T-helper 2 cell treated with Interferon-gamma antibody and Interleukin-4, amounts not matched to agents 100 ng/mL and 5 ng/mL, for 36 hours (primary cell): ENCODE data around the gene TEX54. TPM values are rescaled to one million over a fixed set of nuclear protein-coding genes. Genes with fewer than 3 reads are reported as not detected.
"Not testable (repeated sequence)": the region's sequence is repeated elsewhere in the genome, so short reads cannot be mapped to it uniquely, and the experiment has no call there.

Source experiments
- intact Hi-C: fragments of 100-400 bp; cut with micrococcal nuclease; formaldehyde crosslinking; loops from one replicate; pipeline ENCODE4 v1.15.1; 2023
- total RNA-seq: library from RNA; stranded (reverse); gene quantifications from 2 replicates; pipeline ENCODE4 v1.2.3, GENCODE V29; 2022

The TEX54 gene
- total RNA-seq, 1 donor from 2014 or later, result not detected

DNA sequence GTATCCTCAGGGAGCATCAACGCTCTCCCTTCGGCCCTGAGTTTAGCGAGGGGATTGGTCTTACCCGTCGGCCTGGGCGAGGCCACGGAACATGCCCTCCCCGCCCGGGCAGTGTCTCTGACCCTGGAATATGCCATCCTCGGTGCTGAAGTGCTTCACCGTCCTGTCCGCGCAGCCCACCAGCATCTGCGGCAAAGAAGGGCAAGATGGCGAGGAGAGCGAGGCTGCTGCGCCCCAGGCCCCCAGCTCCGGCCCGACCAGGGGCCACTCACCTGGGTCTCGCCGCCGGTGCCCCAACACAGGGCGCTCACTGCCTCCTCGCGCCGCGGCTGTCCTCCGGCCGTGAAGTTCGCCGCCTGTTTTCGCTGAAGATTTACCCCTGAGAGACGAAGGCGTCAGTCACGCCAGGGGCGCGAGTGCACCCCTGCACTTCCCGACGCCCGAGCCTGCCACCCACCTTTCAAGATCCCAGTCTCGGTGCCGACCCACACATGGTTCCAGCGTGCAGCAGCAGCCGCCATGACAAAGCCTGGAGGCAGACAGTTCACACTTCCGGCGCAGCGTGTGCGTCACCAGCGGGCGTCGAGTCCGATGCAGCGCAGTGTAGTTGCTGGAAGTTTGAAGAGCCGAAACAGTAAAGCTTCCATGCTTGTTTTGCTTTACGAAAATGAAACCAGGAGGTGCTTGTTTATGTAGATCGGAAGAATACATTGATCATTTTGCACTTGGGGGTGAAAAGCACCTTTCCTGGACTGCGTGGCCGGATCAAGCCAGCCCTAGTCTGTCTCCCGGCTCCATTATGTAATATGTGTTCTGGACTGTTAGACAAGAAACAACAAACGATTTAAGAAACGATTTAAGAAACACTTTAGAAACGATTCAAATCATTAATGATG, 6.7 kb upstream of the TEX54 start, which contains the start of gene WDR74:
WDR74 (minus strand) TSS at position 541 of the 896 bp plus-strand sequence; CDS start at position 521, 20 bp downstream.
- intact Hi-C loops, result loop anchor here (1.0 kb wide), 3 partner anchors 8 to 41 kb away; partner anchors contain the start of genes NXF1 and SLC3A2

DNA sequence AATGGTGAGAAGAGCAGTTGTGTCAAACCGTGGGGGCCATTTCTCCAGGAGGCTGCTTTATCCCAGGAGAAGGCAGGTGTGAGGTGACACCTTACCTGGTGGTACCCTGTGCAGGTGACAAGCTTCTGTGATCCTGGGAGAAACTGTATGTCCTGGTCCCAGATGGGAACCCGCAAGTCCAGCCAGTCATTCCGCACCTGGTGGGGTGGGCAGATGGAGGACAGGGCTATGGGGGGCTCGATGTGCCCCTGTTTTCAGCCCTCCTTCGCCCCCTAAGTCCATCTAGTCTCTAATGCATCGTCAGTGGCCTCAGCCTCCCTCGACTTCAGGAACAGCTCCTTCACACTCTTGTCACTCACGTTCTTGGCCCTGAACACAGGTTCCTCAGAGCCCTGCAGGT, 2.7 kb upstream of the TEX54 start:
- intact Hi-C loops, result no loop called here

DNA sequence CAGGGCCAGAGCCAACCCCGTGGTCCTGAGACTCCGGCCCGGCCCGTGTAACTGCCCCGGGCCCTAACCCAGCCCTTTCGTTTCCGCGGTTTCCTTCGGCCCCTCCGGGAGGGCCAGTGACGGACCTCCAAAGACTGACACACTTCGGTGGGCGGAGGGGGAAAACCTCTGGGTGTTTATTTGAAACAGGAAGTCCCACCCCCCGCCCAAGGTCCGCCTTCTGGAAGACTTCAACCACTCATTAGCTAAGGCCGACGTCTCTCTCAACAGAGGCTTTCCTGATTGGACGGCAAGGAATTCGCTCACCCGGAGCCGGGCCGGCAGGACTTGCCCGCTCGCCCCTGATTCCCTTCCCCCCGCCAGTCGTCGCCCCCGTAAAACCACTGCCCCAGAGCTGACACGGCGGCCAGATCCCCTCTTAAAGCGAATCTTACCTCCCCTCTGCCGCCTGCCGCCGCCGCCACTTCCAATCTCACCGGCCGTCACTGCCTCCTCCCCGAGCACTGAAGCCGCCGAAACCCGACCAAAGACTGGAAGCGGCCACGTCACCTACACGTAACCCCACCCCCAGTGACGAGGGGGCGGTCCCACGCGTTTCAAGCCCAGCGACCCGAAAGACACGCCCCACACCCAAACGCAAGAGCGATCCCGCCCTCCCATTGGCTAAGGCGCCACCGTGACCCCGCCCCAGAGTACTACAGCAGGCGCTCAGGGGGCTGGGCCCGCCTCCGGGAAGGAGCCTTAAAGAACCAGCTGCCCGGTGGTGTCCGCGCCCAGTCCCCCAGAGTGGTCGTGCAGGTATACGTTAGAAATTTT, 913 bp downstream of the TEX54 start, which contains the start of gene STX5:
STX5 (minus strand) TSS at position 532 of the 816 bp plus-strand sequence. CDS start 808 bp downstream, outside the sequence.
- intact Hi-C loops, result loop anchor here (1.0 to 5.0 kb wide), 6 partner anchors 8 to 124 kb away; partner anchors contain the start of genes BSCL2, GNG3, SLC3A2 and TMEM179B

DNA sequence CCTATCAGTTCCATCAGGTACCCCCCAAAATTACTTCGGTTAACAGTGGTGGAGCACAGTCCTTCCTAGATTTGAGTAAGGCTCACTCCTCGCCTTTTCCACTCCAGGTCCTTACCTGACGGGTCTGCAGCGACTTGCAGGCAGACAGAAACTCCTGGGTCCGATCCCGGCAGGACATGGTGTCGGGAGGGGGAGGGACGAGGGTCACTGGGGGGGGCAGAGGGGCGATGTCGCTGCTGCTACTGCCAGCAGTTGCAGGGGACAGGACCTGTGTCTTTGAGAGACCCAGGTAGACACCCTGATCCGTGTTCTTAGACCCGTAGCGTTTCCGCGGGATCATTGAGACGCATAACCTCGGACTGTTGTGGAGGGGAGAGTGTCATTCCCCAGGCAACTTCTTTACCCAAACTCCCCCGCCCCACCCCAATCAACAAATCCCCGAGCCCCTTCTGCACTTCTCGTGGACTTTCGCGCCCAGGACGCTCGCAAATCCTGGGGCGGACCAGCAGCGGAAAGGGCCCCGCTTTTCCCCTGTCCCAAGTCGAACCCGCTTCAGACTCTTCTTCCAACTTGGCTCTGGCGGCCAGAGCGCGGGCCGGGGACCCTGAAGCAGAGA, 1.6 kb downstream of the TEX54 start:
- intact Hi-C loops, result loop anchor here (1.0 to 5.0 kb wide), 3 partner anchors 8 to 124 kb away; partner anchors contain the start of genes BSCL2, GNG3, SLC3A2 and WDR74

DNA sequence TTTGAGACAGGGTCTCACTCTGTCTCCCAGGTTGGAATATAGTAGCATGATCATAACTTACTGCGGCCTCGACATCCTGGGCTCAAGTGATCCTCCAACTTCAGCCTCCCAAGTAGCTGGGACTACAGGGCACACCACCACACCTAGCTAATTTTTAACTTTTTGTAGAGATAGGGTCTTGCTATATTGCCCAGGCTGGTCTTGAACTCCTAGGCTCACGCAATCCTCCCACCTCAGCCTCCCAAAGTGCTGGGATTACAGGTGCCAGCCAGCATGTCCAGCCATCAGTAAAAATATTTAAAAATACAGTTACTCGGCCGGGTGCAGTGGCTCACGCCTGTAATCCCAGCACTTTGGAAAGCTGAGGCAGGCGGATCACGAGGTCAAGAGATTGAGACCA, 4.5 kb downstream of the TEX54 start:
- intact Hi-C loops, result not testable (repeated sequence)

DNA sequence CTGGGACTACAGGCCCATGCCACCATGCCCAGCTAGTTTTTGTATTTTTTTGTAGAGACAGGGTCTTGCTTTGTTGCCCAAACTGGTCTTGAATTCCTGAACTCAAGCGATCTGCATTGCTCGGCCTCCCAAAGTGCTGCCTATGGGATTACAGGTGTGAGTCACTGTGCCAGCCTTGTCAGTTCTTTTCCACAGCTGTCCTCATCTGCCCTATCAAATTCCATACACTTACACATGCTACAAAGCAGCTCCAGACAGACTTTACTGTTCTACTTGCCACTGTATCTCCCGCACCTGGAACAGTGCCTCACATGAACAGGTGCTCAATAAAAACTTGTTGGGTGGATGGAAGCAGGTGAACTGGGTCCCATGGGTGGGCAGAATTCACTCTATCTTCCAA, 9.0 kb downstream of the TEX54 start:
- intact Hi-C loops, result no loop called here

DNA sequence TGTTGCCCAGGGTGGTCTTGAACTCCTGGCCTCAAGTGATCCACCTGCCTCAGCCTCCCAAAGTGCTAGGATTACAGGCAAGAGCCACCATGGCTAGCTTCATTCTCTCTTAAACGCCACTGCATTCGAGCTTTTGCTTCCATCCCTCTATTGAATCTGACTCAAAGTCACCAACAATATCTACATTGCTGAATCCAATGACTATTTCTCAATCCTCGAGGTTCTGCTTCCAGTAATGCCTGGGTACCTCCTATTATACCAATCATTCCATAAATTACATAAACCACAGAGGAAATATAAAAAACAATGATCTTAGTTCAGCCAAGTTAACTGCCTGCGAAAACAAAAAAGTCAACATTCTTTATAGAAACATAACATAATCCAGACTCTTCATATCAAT, 15.5 kb downstream of the TEX54 start:
- intact Hi-C loops, result no loop called here

DNA sequence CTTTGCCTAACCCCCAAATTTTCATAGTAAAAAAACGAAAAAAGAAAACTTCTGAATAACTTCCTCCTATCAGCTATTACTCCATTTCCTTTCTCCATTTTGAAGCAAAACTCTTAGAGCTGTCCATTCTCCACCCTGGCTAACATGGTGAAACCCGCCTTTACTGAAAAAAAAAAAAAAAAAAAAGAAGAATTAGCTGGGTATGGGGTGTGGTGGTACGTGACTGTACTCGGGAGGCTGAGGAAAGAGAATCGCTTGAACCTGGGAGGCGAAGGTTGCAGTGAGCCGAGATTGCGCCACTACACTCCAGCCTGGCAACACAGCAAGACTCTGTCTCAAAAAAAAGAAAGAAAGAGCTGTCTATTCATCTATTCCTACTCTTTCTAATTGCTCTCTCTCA, 16.1 kb downstream of the TEX54 start:
- intact Hi-C loops, result no loop called here

DNA sequence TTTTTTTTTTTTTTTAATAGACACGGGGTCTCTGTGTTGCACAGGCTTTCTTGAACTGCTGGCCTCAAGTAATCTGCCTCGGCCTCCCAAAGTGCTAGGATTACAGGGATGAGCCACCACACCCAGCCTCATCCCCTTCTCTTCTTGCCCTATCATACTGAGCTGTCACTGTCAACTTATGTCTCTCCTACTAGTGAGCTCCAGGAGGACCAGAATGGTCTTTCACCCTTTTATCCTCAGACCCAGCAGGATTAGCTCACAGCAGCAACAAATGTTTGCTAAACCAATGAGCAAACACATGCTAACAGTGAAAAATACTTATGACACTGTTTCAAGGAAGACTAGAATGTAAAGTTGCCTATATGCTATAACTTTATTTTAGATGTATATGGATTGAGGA, 21.0 kb downstream of the TEX54 start:
- intact Hi-C loops, result no loop called here

DNA sequence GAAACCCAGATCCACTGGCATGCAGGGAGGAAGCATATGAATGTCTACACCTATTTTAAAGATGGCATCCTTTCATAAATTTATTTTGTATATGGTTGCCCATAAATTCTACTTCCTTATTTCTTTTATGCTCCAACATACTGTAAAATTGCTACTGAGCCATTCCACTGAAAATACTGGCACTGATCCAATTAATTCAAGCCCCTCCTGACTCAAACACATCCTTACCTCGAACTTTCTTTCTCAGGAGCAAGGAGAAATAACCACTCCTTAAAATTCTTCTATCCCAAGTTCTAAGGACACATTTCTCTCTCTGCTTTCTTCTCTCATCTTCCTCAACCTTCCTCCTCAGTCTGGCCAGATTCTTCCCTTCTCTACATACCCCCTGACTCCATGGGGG, 21.9 kb downstream of the TEX54 start:
- intact Hi-C loops, result no loop called here

DNA sequence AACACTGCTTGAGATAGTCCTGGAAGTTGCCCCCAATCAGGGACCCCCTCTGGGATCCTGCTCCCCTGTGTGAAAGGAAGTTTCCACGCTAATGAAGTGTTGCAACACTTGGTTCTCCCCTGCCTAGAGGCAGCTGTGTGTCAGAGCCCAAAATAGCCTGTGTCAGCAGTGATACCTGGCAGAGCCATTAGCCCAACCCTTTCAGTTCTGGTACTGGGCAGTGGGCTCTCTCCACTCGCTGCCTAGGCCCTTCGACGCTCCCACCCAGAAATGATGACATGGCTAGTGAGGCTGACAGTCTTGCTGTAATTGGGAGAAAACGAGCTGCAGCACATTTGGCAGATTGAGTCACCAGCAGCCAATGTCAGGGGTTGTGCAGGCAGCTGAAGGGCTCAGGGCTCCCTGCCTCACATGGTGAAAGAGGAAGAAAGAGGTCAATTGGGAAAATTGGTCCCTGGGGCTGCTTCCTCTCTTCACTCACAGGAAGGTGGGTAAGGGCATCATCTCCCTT, 26.0 kb downstream of the TEX54 start:
- intact Hi-C loops, result no loop called here

DNA sequence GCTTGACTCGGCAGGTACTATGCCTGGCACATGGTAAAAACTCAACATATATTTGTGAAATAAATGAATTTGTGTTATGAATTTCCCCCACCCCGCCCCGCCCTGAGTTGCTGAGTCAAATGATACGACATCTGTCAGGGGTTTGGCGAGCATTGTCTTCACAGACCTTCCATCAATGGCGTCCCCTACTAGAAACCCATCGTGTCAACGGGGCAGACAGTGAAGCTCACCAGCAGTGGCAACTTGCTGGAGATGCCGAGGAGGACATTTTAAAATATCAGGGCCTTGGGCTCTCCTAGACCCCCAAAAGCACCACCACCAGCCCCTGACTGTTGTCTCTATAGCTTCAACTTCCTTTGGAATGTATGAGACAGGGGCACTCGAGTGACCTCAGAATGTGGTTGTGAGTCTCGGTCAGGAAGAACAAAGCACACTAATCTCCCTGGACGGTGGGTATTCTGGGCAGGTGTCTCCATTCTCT, 26.6 kb downstream of the TEX54 start:
- intact Hi-C loops, result loop anchor here (1.0 kb wide), 5 partner anchors 14 to 78 kb away; partner anchors contain the start of genes SLC3A2, TMEM179B, TMEM223 and TTC9C

DNA sequence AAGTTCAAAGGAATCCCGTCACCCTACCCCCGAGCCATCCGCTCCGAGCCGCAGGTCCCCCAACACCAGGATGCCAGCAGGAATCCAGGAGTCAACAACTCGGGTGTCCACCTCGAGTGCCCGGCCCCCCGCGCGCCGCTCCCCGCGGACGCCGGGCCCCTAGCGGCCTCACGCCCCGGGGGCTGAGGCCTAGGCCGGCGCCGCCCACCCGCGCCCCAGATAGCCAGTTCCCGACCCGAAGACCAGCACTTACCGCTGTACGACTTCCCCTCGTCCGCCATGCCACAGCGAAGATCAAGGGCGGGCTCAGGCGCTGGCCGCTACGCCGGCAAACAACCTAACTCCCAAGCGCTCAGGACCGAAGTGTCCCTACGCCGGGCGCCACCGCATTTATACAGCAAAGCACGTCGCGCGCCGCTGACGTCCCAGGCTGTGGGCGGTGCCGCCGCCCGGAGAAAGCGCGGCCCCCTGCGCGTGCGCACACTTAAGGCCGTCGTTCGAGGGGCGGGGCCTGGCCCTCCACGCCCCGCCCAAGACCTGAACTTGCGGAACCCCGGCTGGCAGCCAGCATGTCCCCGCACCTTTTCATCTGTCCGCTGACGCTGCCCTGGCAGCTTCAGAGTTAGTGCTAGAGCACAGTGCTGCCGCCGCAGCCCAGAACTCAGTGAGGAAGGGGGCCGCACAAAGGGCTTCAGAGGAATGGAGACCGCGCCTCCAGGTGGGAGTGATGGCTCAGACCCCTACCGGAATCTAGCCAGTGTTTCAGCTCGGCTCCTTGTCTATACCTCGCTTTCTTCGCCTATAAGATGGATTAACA, 27.4 kb downstream of the TEX54 start, which contains the start of gene NXF1:
NXF1 (minus strand) TSS at position 365 of the 817 bp plus-strand sequence; CDS start at position 281, 84 bp downstream.
- intact Hi-C loops, result loop anchor here (1.0 kb wide), 5 partner anchors 13 to 77 kb away; partner anchors contain the start of genes SLC3A2, TMEM179B, TMEM223 and TTC9C

DNA sequence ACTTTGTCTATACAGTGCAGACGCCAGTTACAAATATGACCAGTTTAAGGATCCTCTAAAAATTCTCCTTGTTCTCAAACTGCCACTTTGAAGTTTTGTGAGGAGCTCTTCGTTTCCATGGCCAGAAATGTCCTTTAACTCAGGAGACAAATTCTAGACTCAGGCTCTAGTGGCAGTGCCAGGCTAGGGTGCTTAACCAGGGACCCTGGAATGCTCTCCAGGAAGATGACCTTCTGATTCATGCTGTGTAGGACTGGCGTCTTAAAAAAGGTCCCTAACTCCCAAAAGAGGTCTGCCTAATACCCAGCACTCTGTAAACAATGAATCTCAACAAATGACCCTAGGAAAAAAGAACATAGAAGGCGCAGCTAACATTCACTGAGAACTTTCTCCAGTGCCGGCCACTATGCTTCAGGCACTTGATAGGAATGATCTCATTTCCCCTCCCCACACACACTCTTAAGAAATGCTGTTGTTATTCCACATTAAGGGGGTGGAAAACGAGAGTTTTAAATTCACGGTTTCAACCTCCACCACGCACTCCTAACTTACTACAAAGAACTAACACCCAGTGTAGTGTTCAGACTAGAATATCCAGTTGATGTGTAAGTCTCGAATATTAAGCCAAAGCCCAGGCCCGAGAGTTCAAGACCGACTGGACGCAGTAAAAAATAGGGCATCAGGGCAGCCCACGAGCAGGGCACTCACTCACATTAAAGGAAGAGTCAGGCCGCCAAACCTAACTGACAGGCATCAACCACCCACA, 28.1 kb downstream of the TEX54 start:
- intact Hi-C loops, result loop anchor here (1.0 kb wide), 5 partner anchors 12 to 76 kb away; partner anchors contain the start of genes SLC3A2, TMEM179B, TMEM223 and TTC9C

DNA sequence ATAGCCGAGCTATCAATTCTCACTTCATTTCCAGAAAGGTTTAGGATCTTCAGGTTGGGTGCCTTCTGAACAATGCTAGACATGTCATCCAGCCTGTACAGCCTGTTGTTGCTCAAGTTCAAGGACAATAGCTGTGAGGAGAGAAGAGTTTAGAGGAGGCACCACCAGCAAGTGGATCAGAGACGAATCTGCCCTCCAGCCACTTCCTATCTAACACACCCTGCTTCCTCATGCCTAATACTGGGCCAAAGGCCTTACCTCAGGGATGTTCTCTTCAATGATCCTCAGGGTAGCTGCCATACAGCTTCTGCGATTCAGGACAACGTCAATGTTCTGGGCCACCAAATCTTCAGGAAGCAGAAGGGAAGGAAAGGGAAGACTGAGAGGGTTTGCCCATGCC, 31.6 kb downstream of the TEX54 start:
- intact Hi-C loops, result no loop called here

DNA sequence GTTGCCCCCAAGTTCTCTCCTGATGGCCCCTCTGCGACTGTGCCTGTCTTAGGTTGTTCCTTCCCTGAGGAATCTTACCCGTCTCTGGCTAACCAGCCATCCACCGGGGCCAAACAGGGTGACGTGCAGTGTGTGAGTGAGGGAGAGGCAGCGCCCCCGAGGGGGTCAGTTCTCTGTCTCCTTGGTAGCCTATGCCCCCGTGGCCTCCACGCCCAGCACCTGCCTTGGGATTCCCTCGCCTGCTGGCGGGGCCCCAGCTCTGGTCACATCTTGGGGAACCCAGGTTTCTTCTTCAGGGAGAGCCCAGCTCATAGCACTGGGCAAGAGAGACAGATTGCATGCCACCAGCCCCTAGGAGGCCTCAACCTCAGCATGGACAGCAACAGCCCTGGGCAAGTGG, 33.2 kb downstream of the TEX54 start:
- intact Hi-C loops, result no loop called here

DNA sequence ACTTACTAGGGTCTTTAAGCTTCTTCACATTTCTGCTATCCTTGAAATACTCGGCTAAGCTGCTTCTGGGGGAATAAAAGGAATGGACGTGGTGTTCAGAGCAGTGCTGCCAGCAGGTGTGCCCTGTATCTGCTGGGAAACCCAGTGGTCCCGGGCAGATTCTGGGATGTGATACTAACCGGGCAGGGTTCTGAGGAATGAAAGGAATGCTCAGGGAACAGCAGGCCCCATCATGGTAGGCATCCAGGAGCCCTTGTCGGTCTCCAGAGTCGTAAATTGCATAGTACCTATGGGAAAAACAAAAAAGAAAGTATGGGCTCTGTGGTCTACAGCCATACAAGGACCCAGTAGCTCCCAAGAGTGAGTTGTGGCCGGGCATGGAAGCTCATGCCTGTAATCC, 36.4 kb downstream of the TEX54 start:
- intact Hi-C loops, result no loop called here

DNA sequence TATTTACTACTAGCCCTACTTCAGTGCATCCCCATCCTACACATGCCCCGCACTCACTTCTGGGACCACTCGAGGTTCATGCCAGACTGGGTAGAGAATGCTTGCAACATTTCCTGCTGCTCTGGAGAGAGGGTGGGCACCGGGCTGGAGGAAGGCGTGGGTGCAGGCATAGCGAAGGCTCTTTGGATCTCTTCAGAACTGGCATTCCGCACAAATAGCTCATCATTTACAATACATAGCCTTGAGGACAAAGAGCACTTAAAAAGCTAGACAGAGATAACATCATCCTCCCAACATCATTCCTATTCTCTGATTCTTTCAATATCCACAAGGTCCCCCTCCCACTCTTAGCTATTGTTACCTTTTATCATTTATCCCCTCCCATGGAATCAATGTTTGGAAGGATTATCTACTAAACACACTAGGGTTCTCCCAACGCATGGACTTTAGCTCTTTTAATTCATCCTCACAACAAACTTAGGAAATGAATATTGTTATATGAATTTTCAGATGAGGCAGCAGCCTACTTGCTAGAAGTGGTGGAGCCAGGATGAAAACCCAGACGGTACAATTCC, 38.4 kb downstream of the TEX54 start:
- intact Hi-C loops, result no loop called here
